ENCODE measurements around the gene PCLAF.
"Not testable (repeated sequence)": the region's sequence is repeated elsewhere in the genome, so short reads cannot be mapped to it uniquely, and the experiment has no call there.

Gene PCLAF

GRCh38 chr15:64326458-64326857, 54.8 kb downstream of the PCLAF start:
- not testable (repeated sequence) for H3K4me3 ChIP-seq (ENCODE audit: low read depth, low read length)

- no peak overlapping the region for H3K4me3 ChIP-seq (ENCODE audit: low read depth, low read length)
Measured at GRCh38 chr15:64324165-64324877, 56.9 kb downstream of the PCLAF start.

- H3K4me3 ChIP-seq (ENCODE audit: low read depth, low read length) = no peak overlapping the region
Measured at GRCh38 chr15:64315216-64315615, 66.0 kb downstream of the PCLAF start.

GRCh38 chr15:64314456-64314855, 66.8 kb downstream of the PCLAF start:
- no peak overlapping the region for H3K4me3 ChIP-seq (ENCODE audit: low read depth, low read length)

Data from iPS-11a (cell line).